Neural cell (in vitro differentiated cells): ENCODE measurements around the gene MPND. TPM values are rescaled to one million over a fixed set of nuclear protein-coding genes. Genes with fewer than 3 reads are reported as not detected.
A peak's percentile ranks its signal among the peaks of the same experiment; 100 is the strongest.

Source experiments
- H2AFZ ChIP-seq: fragments of 200-600, 300-800 bp; sonication (generic), shearing (Covaris generic); 2 replicates; pipeline ENCODE4 v1.6.0; 2014; ENCODE audit warnings: low read depth, mild to moderate bottlenecking, antibody characterized with exemption, low read length, moderate library complexity
- H3F3A ChIP-seq: fragments of 200-600 bp; shearing (Covaris generic); 2 replicates; pipeline ENCODE4 v1.6.1; 2016; ENCODE audit warnings: mild to moderate bottlenecking, moderate library complexity, mixed read lengths, antibody characterized with exemption, low read length; ENCODE audit not compliant: insufficient read depth, poor library complexity, severe bottlenecking
- H3K27ac ChIP-seq: fragments of 200-600, 300-800 bp; sonication (generic), shearing (Covaris generic); 2 replicates; pipeline ENCODE4 v1.5.1; 2014; ENCODE audit warnings: mild to moderate bottlenecking, low read length, moderate library complexity
- H3K27me3 ChIP-seq: fragments of 300-800, 200-600 bp; sonication (generic), shearing (Covaris generic); 2 replicates; pipeline ENCODE4 v1.6.0; 2014; ENCODE audit warnings: mild to moderate bottlenecking, low read depth, low read length, moderate library complexity; ENCODE audit not compliant: insufficient read depth
- H3K36me3 ChIP-seq: fragments of 300-800, 200-600 bp; sonication (generic), shearing (Covaris generic); 2 replicates; pipeline ENCODE4 v1.5.1; 2014; ENCODE audit warnings: mild to moderate bottlenecking, antibody characterized with exemption, low read length, moderate library complexity; ENCODE audit not compliant: insufficient read depth
- H3K4me2 ChIP-seq: fragments of 300-800, 200-600 bp; sonication (generic), shearing (Covaris generic); 2 replicates; pipeline ENCODE4 v1.6.0; 2014; ENCODE audit warnings: mild to moderate bottlenecking, low read length
- H3K4me3 ChIP-seq: fragments of 300-800, 200-600 bp; sonication (generic), shearing (Covaris generic); 2 replicates; pipeline ENCODE4 v1.5.1; 2014; ENCODE audit warnings: mild to moderate bottlenecking, low read length, moderate library complexity
- H3K79me2 ChIP-seq: fragments of 200-600 bp; shearing (Covaris generic); replicated peaks from 2 replicates; pipeline ENCODE4 v1.6.0; 2014; ENCODE audit warnings: mild to moderate bottlenecking, low read length, moderate library complexity; ENCODE audit not compliant: insufficient read depth
- H3K9ac ChIP-seq: fragments of 300-800, 200-600 bp; sonication (generic), shearing (Covaris generic); 2 replicates; pipeline ENCODE4 v1.6.1; 2016; ENCODE audit warnings: mild to moderate bottlenecking, low read length, mixed read lengths
- H3K9me2 ChIP-seq: fragments of 200-600 bp; shearing (Covaris generic); 2 replicates; pipeline ENCODE4 v1.6.1; 2016; ENCODE audit warnings: mild to moderate bottlenecking, low read length, mixed read lengths; ENCODE audit not compliant: insufficient read depth
- H3K9me3 ChIP-seq: fragments of 200-600, 300-800 bp; sonication (generic), shearing (Covaris generic); 2 replicates; pipeline ENCODE4 v1.6.1; 2016; ENCODE audit warnings: mild to moderate bottlenecking, mixed run types, low read length, moderate library complexity, mixed read lengths
- H4K20me1 ChIP-seq: fragments of 200-600 bp; shearing (Covaris generic); 2 replicates; pipeline ENCODE4 v1.6.1; 2016; ENCODE audit warnings: mild to moderate bottlenecking, mixed run types; ENCODE audit not compliant: insufficient read depth
- EP300 ChIP-seq: fragments of 450-650 bp; conservative IDR thresholded peaks from 2 replicates; pipeline ENCODE4 v1.6.1; 2014; ENCODE audit warnings: antibody characterized with exemption, mild to moderate bottlenecking, moderate library complexity; ENCODE audit not compliant: poor library complexity, severe bottlenecking
- EZH2 ChIP-seq: fragments of 200-600, 300-800 bp; shearing (Covaris generic), sonication (generic); IDR thresholded peaks from 2 replicates; pipeline ENCODE4 v1.6.1; 2014; ENCODE audit warnings: antibody characterized with exemption, low read length, borderline replicate concordance, mild to moderate bottlenecking; ENCODE audit not compliant: insufficient read depth, poor library complexity, severe bottlenecking
- MXI1 ChIP-seq: fragments of 450-650 bp; conservative IDR thresholded peaks from 2 replicates; pipeline ENCODE4 v1.6.1; 2014; ENCODE audit warnings: antibody characterized with exemption, mild to moderate bottlenecking; ENCODE audit not compliant: poor library complexity, severe bottlenecking
- POLR2AphosphoS5 ChIP-seq: IDR thresholded peaks from 2 replicates; pipeline ENCODE4 v1.6.1; 2012
- RAD21 ChIP-seq: fragments of 450-650 bp; conservative IDR thresholded peaks from 2 replicates; pipeline ENCODE4 v1.6.1; 2014; ENCODE audit warnings: antibody characterized with exemption, mild to moderate bottlenecking, moderate library complexity
- SMC3 ChIP-seq: fragments of 450-650 bp; conservative IDR thresholded peaks from 2 replicates; pipeline ENCODE4 v1.6.1; 2014; ENCODE audit warnings: antibody characterized with exemption, mild to moderate bottlenecking, moderate library complexity; ENCODE audit not compliant: poor library complexity
- TAF1 ChIP-seq: IDR thresholded peaks from 2 replicates; pipeline ENCODE4 v1.6.1; 2012; ENCODE audit warnings: low read depth
- polyA plus RNA-seq: library from polyadenylated mRNA; depleted of rRNA; stranded (reverse); fragments of >200 nt; gene quantifications from 2 replicates; pipeline ENCODE4 v1.2.3, GENCODE V29; 2014
- TF ChIP-seq, protein P1 (sequence below): fragments of 450-650 bp; IDR thresholded peaks from 2 replicates; pipeline ENCODE4 v1.5.1; 2014; ENCODE audit warnings: antibody characterized with exemption, mild to moderate bottlenecking, moderate library complexity; ENCODE audit not compliant: poor library complexity, severe bottlenecking
- TF ChIP-seq, protein P2 (sequence below): IDR thresholded peaks from 2 replicates; pipeline ENCODE4 v1.6.1; 2012; ENCODE audit warnings: borderline replicate concordance

The MPND gene
- polyA plus RNA-seq, 1 donor from 2014 or later: 34.8 TPM

DNA sequence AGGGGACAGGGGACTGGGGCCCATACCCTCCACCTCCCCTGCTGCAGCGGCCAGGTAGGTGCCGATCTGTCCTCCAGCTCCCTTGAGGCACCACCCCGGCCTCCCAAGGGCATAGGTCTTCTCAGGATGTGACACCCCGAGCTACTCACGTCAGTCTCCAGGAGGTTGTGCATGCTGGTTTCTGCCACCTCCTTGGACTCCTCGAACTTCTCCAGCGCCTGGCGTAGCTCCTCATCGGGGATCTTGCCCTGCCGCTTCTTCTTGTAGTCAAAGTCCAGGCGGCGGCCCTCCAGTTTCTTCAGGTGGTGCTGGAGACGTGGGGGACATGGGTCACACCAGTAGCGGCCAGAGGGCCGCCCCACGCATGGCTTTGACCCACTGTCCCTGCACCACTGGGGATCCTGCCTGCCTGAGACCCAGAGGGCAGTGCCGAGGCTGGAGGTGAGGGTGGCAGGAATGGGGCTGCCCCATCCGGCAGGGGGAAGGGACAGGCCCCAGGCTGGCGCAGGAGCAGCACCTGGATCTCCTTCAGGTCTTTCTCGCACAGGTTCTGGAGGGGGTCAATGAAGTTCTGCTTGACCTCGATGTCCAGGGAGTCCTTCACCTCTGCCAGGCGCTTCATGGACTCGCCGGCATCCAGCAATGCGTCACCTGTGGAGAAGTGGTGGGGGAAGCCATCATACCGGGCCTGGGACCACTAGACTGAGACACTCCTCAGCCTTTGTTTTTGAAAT lies 20.4 kb downstream of the MPND start:
- no peaks in the 10 kb centered on the region for H4K20me1 ChIP-seq
- H3K79me2 ChIP-seq: no peaks in the 10 kb centered on the region
- no peak overlapping the region for H3K4me3 ChIP-seq
- no peak overlapping the region for H3K4me2 ChIP-seq
- H3K9me3 ChIP-seq: no peaks in the 10 kb centered on the region
- H3K9ac ChIP-seq: no peak overlapping the region
- no peaks in the 10 kb centered on the region for H3K27me3 ChIP-seq
- no peak overlapping the region for H3K27ac ChIP-seq
- no peak overlapping the region for H2AFZ ChIP-seq
- H3F3A ChIP-seq: no peaks in the 10 kb centered on the region
- H3K36me3 ChIP-seq: no peaks in the 10 kb centered on the region
- TF ChIP-seq MXI1 (no peak), RAD21 (no peak), POLR2AphosphoS5 (peak; percentile 24), EP300 (no peak), SMC3 (no peak)
- no peaks in the 10 kb centered on the region for H3K9me2 ChIP-seq

DNA sequence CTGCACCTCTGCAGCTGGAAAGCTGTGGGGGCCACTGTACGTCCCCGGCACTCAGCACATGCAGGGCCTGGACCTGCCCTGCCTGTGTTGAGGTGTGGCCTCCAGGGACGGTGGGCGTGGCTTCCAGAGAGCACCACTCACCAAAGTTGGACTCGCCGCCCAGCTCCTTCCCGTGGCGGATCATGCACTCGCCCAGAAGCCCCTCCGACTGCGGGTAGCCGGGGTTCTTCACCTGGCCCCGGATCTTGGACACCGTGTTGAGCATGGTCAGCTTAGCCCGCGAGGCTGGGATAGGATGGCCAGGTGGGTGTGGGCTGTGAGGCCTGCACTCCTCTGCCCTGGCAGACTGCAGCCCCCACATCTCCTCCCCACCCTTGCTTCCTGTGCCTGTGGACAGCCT lies 22.0 kb downstream of the MPND start:
- H3K27ac ChIP-seq: no peak overlapping the region
- no peaks in the 10 kb centered on the region for H3K27me3 ChIP-seq
- no peaks in the 10 kb centered on the region for H3K79me2 ChIP-seq
- H3K4me3 ChIP-seq: no peak overlapping the region
- no peaks in the 10 kb centered on the region for H3K36me3 ChIP-seq
- no peaks in the 10 kb centered on the region for H3K9me3 ChIP-seq
- H3K4me2 ChIP-seq: no peak overlapping the region
- no peaks in the 10 kb centered on the region for H3K9me2 ChIP-seq
- no peaks in the 10 kb centered on the region for H4K20me1 ChIP-seq
- no peak overlapping the region for H3K9ac ChIP-seq
- TF ChIP-seq, protein P1, sequence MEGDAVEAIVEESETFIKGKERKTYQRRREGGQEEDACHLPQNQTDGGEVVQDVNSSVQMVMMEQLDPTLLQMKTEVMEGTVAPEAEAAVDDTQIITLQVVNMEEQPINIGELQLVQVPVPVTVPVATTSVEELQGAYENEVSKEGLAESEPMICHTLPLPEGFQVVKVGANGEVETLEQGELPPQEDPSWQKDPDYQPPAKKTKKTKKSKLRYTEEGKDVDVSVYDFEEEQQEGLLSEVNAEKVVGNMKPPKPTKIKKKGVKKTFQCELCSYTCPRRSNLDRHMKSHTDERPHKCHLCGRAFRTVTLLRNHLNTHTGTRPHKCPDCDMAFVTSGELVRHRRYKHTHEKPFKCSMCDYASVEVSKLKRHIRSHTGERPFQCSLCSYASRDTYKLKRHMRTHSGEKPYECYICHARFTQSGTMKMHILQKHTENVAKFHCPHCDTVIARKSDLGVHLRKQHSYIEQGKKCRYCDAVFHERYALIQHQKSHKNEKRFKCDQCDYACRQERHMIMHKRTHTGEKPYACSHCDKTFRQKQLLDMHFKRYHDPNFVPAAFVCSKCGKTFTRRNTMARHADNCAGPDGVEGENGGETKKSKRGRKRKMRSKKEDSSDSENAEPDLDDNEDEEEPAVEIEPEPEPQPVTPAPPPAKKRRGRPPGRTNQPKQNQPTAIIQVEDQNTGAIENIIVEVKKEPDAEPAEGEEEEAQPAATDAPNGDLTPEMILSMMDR: no peak
- no peak for TF ChIP-seq POLR2AphosphoS5
- TF ChIP-seq EZH2: no peak
- TF ChIP-seq RAD21: no peak
- no peak for TF ChIP-seq EP300
- TF ChIP-seq, protein P2, sequence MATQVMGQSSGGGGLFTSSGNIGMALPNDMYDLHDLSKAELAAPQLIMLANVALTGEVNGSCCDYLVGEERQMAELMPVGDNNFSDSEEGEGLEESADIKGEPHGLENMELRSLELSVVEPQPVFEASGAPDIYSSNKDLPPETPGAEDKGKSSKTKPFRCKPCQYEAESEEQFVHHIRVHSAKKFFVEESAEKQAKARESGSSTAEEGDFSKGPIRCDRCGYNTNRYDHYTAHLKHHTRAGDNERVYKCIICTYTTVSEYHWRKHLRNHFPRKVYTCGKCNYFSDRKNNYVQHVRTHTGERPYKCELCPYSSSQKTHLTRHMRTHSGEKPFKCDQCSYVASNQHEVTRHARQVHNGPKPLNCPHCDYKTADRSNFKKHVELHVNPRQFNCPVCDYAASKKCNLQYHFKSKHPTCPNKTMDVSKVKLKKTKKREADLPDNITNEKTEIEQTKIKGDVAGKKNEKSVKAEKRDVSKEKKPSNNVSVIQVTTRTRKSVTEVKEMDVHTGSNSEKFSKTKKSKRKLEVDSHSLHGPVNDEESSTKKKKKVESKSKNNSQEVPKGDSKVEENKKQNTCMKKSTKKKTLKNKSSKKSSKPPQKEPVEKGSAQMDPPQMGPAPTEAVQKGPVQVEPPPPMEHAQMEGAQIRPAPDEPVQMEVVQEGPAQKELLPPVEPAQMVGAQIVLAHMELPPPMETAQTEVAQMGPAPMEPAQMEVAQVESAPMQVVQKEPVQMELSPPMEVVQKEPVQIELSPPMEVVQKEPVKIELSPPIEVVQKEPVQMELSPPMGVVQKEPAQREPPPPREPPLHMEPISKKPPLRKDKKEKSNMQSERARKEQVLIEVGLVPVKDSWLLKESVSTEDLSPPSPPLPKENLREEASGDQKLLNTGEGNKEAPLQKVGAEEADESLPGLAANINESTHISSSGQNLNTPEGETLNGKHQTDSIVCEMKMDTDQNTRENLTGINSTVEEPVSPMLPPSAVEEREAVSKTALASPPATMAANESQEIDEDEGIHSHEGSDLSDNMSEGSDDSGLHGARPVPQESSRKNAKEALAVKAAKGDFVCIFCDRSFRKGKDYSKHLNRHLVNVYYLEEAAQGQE: no peak
- TF ChIP-seq MXI1: no peak
- TF ChIP-seq TAF1: no peak
- TF ChIP-seq SMC3: no peak
- H2AFZ ChIP-seq: no peak overlapping the region
- H3F3A ChIP-seq: no peaks in the 10 kb centered on the region
